BE2C (cell line): ENCODE results near the gene NELL1.
A peak's percentile ranks its signal among the peaks of the same experiment; 100 is the strongest.

ENCODE experiments used
- DNase-seq: peaks from one replicate; pipeline ENCODE4 v3.0.0-alpha.2; 2020
- H3K27me3 ChIP-seq: fragments of 250-450 bp; sonication (Bioruptor Pico); 2 replicates; pipeline ENCODE4 v1.5.1; 2020; ENCODE audit warnings: mild to moderate bottlenecking
- H3K36me3 ChIP-seq: fragments of 250-450 bp; sonication (Bioruptor Pico); 2 replicates; pipeline ENCODE4 v1.5.1; 2020; ENCODE audit warnings: mild to moderate bottlenecking
- H3K4me1 ChIP-seq: fragments of 250-450 bp; sonication (Bioruptor Pico); 2 replicates; pipeline ENCODE4 v1.5.1; 2020
- H3K4me3 ChIP-seq: 2 replicates; pipeline ENCODE4 v1.5.1; 2011; ENCODE audit warnings: low read depth, low read length
- H3K9me3 ChIP-seq: fragments of 250-450 bp; sonication (Bioruptor Pico); 2 replicates; pipeline ENCODE4 v1.5.1; 2020
- TF ChIP-seq, protein P1 (sequence below): IDR thresholded peaks from 2 replicates; pipeline ENCODE4 v1.5.1; 2012; ENCODE audit warnings: mild to moderate bottlenecking, low read depth, low read length

The NELL1 gene

DNA sequence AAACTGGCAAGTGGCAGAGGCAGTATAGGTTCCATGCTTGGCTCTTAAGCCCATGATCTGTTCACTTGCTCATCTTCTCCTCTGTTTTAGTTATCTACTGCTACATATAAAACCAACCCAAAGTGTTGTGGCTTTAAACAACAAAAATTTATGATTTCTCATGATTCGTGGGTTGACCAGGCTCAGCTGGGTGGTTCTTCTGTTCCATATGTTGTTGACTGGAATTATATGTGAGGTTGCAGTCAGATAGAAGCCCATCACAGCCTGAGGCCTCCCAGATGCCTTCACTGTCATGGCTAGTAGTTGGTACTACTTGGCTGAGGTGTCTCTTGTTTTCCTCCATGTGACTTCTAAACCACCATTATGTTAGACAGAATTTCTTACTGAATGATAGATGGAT, 632.6 kb downstream of the NELL1 start:
- Histone ChIP-seq H3K27me3 (no peaks in the 10 kb centered on the region), H3K4me1 (no peaks in the 10 kb centered on the region), H3K4me3 (no peak overlapping the region), H3K9me3 (no peaks in the 10 kb centered on the region), H3K36me3 (no peaks in the 10 kb centered on the region)
- no peak for DNase-seq
- TF ChIP-seq, protein P1, sequence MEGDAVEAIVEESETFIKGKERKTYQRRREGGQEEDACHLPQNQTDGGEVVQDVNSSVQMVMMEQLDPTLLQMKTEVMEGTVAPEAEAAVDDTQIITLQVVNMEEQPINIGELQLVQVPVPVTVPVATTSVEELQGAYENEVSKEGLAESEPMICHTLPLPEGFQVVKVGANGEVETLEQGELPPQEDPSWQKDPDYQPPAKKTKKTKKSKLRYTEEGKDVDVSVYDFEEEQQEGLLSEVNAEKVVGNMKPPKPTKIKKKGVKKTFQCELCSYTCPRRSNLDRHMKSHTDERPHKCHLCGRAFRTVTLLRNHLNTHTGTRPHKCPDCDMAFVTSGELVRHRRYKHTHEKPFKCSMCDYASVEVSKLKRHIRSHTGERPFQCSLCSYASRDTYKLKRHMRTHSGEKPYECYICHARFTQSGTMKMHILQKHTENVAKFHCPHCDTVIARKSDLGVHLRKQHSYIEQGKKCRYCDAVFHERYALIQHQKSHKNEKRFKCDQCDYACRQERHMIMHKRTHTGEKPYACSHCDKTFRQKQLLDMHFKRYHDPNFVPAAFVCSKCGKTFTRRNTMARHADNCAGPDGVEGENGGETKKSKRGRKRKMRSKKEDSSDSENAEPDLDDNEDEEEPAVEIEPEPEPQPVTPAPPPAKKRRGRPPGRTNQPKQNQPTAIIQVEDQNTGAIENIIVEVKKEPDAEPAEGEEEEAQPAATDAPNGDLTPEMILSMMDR, result no peak

DNA sequence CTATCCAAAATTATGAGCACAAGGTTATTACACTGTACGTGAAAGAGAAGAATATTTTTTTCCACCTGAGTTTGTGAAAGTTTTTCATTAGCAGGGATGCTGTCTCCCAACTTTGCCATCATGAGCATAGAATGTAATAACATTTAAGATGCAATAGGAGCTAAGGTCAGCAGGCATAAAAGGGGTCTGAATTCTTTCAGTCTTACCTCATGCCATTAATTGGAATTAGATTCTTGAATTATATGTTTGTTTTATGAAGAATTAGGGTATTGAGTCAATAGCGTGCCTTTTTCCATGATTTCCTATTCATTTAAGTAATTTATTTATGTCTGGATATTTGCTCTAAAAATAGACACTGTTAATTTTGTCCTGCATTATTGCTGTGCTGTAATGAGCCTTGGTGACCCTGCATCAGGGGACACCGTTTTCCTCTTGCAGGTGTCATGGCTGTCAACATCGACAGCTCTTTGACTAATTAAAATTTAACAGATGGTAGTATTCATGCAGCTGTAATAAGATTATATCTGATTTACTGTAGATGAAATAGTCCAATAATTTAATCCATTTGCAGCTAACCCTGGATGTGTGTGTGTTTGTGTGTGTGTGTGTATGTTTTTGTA, 637.5 kb downstream of the NELL1 start:
- TF ChIP-seq, protein P1, result no peak
- Histone ChIP-seq H3K9me3 (no peaks in the 10 kb centered on the region), H3K4me3 (no peak overlapping the region), H3K4me1 (no peaks in the 10 kb centered on the region), H3K36me3 (no peaks in the 10 kb centered on the region), H3K27me3 (no peaks in the 10 kb centered on the region)
- DNase-seq, result no peak

DNA sequence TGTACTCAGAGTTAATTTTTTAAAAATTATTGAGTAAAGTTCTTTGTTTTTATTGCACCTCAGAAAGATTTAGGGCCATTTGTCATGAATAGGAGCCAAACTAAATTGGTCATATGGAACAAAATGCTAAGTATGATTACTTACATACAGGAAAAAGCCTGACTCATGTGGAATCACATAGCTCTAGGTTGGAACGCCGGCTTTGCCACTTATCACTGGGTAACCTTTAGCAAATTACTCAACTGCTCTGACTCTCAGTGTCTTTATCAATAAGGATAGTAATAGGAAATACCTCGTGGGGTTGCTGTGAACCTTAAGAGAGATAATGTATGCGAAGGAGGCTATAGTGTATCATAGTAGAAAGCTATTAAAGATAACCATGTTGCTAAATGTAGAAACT, 638.5 kb downstream of the NELL1 start:
- Histone ChIP-seq H3K4me3 (no peak overlapping the region), H3K27me3 (no peaks in the 10 kb centered on the region), H3K36me3 (no peaks in the 10 kb centered on the region), H3K9me3 (no peaks in the 10 kb centered on the region), H3K4me1 (no peaks in the 10 kb centered on the region)
- no peak for DNase-seq
- TF ChIP-seq, protein P1, result no peak

DNA sequence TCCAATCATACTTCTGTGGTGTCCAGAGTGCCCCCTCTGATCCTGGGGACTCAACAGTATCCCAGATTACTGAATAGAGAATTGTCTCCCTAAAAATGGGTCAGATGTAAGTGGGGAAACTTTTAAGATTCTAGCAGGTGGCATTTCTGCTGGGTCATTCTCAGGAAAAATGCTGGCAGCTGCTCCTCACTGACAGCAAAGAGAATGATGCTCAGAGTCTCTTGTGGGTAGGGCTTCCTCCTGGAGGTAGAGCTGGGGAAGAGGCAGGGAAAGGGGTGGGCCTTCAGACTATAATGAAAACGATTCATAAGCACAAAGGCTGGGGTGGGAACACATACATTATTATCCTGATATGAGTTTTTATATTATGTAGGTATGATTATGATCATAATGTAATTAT, 647.2 kb downstream of the NELL1 start:
- TF ChIP-seq, protein P1, result no peak
- no peaks in the 10 kb centered on the region for H3K27me3 ChIP-seq
- no peaks in the 10 kb centered on the region for H3K36me3 ChIP-seq
- no peak for DNase-seq
- no peak overlapping the region for H3K4me3 ChIP-seq
- no peaks in the 10 kb centered on the region for H3K9me3 ChIP-seq
- no peaks in the 10 kb centered on the region for H3K4me1 ChIP-seq

DNA sequence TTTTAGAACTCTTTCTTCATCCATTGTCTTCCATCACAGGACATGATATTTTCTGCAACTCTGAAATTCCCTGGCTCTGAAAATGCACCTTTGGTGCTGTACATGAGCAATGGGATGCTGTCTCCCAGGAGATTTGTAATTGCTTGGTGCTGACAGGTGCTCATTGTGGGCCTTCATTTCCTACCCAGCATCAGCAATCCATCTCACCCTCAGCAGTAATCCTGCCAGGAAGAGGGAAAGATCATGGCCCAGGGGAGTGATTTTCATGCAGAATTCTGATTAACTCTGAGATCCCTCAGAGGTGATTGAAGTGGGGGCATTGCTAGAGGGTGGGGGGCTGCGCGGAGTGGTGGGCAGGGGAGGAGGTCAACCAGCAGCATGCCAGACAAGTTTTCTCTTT, 651.7 kb downstream of the NELL1 start:
- H3K9me3 ChIP-seq, result no peaks in the 10 kb centered on the region
- H3K36me3 ChIP-seq, result no peaks in the 10 kb centered on the region
- no peaks in the 10 kb centered on the region for H3K4me1 ChIP-seq
- peak; percentile 1 for DNase-seq
- TF ChIP-seq, protein P1, result no peak
- H3K27me3 ChIP-seq, result no peaks in the 10 kb centered on the region
- no peak overlapping the region for H3K4me3 ChIP-seq

DNA sequence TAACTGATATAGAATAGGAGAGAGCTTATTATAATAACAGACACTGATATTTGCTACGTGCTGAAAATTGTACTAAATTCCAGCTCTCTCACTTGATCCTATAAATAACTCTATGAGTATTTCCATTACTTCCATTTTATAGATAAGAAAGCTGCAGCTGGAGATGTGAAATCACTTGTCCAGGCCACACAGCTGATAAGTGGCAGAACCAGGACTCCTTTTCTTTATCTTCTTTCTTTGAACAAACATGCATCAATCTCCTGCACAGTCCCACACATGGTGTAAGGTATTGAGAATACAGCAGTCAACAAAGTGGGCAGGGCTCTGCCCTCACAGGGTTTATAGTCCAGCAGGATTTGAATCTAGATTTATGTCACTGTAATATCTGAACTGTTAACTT, 652.1 kb downstream of the NELL1 start:
- H3K36me3 ChIP-seq, result no peaks in the 10 kb centered on the region
- peak; percentile 5 for DNase-seq
- no peak overlapping the region for H3K4me3 ChIP-seq
- no peaks in the 10 kb centered on the region for H3K4me1 ChIP-seq
- no peaks in the 10 kb centered on the region for H3K9me3 ChIP-seq
- TF ChIP-seq, protein P1, result no peak
- H3K27me3 ChIP-seq, result no peaks in the 10 kb centered on the region
